ENCODE results near the gene NUMBL. TPM values are rescaled to one million over a fixed set of nuclear protein-coding genes. Genes with fewer than 3 reads are reported as not detected.

Gene NUMBL
- total RNA-seq, 1 donor = 26.8 TPM

GRCh38 chr19:40721140-40721486 lies 30.7 kb upstream of the NUMBL start:
- TF ChIP-seq CTCF (IDR thresholded peaks at IDR 0.05; ENCODE audit: extremely low read depth, low read depth, low read length) = no peak
- no peaks in the 10 kb centered on the region for H3K9me3 ChIP-seq (ENCODE audit: low read depth, low read length)
- H3K4me2 ChIP-seq (ENCODE audit: insufficient read depth, low read length) = peak overlapping the region; percentile 77
- peaks cover 15% of the 10 kb centered on the region for H4K20me1 ChIP-seq (ENCODE audit: insufficient read depth, low read length)
- H3K27me3 ChIP-seq (ENCODE audit: insufficient read depth, low read length) = no peaks in the 10 kb centered on the region
- peak overlapping the region; percentile 56 for H3K27ac ChIP-seq (ENCODE audit: low read depth, low read length)
- H3K79me2 ChIP-seq (ENCODE audit: insufficient read depth, low read length) = peaks cover 80% of the 10 kb centered on the region
- DNase-seq (ENCODE audit: insufficient read length, low spot score, missing footprints) = peak; percentile 63
- no peak overlapping the region for H2AFZ ChIP-seq (ENCODE audit: low read length)
- H3K36me3 ChIP-seq (ENCODE audit: insufficient read depth, low read length) = peaks cover 19% of the 10 kb centered on the region
- peaks cover 39% of the 10 kb centered on the region for H3K4me1 ChIP-seq (ENCODE audit: insufficient read depth, low read length)
- H3K4me3 ChIP-seq (ENCODE audit: insufficient read depth, low read length) = no peak overlapping the region

- Histone ChIP-seq H2AFZ (ENCODE audit: low read length) (no peak overlapping the region), H3K36me3 (ENCODE audit: insufficient read depth, low read length) (peaks cover 9% of the 10 kb centered on the region), H4K20me1 (ENCODE audit: insufficient read depth, low read length) (peaks cover 15% of the 10 kb centered on the region), H3K4me2 (ENCODE audit: insufficient read depth, low read length) (peak overlapping the region; percentile 77), H3K27me3 (ENCODE audit: insufficient read depth, low read length) (no peaks in the 10 kb centered on the region), H3K9me3 (ENCODE audit: low read depth, low read length) (no peaks in the 10 kb centered on the region), H3K79me2 (ENCODE audit: insufficient read depth, low read length) (peaks cover 71% of the 10 kb centered on the region), H3K4me3 (ENCODE audit: insufficient read depth, low read length) (peak overlapping the region; percentile 86), H3K4me1 (ENCODE audit: insufficient read depth, low read length) (peaks cover 50% of the 10 kb centered on the region), H3K27ac (ENCODE audit: low read depth, low read length) (peak overlapping the region; percentile 100)
- no peak for TF ChIP-seq CTCF (IDR thresholded peaks at IDR 0.05; ENCODE audit: extremely low read depth, low read depth, low read length)
- DNase-seq (ENCODE audit: insufficient read length, low spot score, missing footprints) = no peak
Measured at GRCh38 chr19:40719414-40719894, 29.0 kb upstream of the NUMBL start.

- Histone ChIP-seq H4K20me1 (ENCODE audit: insufficient read depth, low read length) (peaks cover 10% of the 10 kb centered on the region), H3K4me1 (ENCODE audit: insufficient read depth, low read length) (peaks cover 53% of the 10 kb centered on the region), H3K36me3 (ENCODE audit: insufficient read depth, low read length) (peaks cover 3% of the 10 kb centered on the region), H3K9me3 (ENCODE audit: low read depth, low read length) (no peaks in the 10 kb centered on the region), H3K79me2 (ENCODE audit: insufficient read depth, low read length) (peaks cover 71% of the 10 kb centered on the region), H3K4me2 (ENCODE audit: insufficient read depth, low read length) (peak overlapping the region; percentile 77), H3K4me3 (ENCODE audit: insufficient read depth, low read length) (peak overlapping the region; percentile 86), H3K27me3 (ENCODE audit: insufficient read depth, low read length) (no peaks in the 10 kb centered on the region), H2AFZ (ENCODE audit: low read length) (peak overlapping the region; percentile 69), H3K27ac (ENCODE audit: low read depth, low read length) (peak overlapping the region; percentile 100)
- TF ChIP-seq CTCF (IDR thresholded peaks at IDR 0.05; ENCODE audit: extremely low read depth, low read depth, low read length) = no peak
- DNase-seq (ENCODE audit: insufficient read length, low spot score, missing footprints) = peak; percentile 92
Measured at GRCh38 chr19:40718774-40719391, 28.4 kb upstream of the NUMBL start.

GRCh38 chr19:40717880-40718773 lies 27.7 kb upstream of the NUMBL start:
- peaks cover 53% of the 10 kb centered on the region for H3K4me1 ChIP-seq (ENCODE audit: insufficient read depth, low read length)
- H3K79me2 ChIP-seq (ENCODE audit: insufficient read depth, low read length) = peaks cover 64% of the 10 kb centered on the region
- H3K9me3 ChIP-seq (ENCODE audit: low read depth, low read length) = no peaks in the 10 kb centered on the region
- peak overlapping the region; percentile 77 for H3K4me2 ChIP-seq (ENCODE audit: insufficient read depth, low read length)
- no peaks in the 10 kb centered on the region for H3K36me3 ChIP-seq (ENCODE audit: insufficient read depth, low read length)
- H4K20me1 ChIP-seq (ENCODE audit: insufficient read depth, low read length) = peaks cover 7% of the 10 kb centered on the region
- H3K27ac ChIP-seq (ENCODE audit: low read depth, low read length) = peak overlapping the region; percentile 100
- peak; percentile 90 for DNase-seq (ENCODE audit: insufficient read length, low spot score, missing footprints)
- H3K27me3 ChIP-seq (ENCODE audit: insufficient read depth, low read length) = no peaks in the 10 kb centered on the region
- H3K4me3 ChIP-seq (ENCODE audit: insufficient read depth, low read length) = peak overlapping the region; percentile 86
- H2AFZ ChIP-seq (ENCODE audit: low read length) = peak overlapping the region; percentile 50
- no peak for TF ChIP-seq CTCF (IDR thresholded peaks at IDR 0.05; ENCODE audit: extremely low read depth, low read depth, low read length)

All from osteoblast (primary cell).